PC-9 (cell line): ENCODE data around the gene SBF2. TPM values are rescaled to one million over a fixed set of nuclear protein-coding genes. Genes with fewer than 3 reads are reported as not detected.

Experiments
- BruUV-seq: library from RNA; stranded (reverse); fragments of 400-500 nt; replicated peaks from 2 replicates; lab custom pipeline; 2021; lab: Mats Ljungman, UMichigan
- CTCF ChIA-PET: fragments of 300-600 bp; sonication (Branson Sonifier 250); formaldehyde crosslinking; loops from one replicate; lab custom pipeline; 2022; ENCODE audit warnings: antibody characterized with exemption; lab: Charles Lee
- POLR2A ChIA-PET: fragments of 300-600 bp; sonication (Branson Sonifier 250); formaldehyde crosslinking; loops from one replicate; lab custom pipeline; 2022; ENCODE audit warnings: antibody characterized with exemption; ENCODE audit not compliant: unreplicated experiment; lab: Charles Lee
- DNase-seq, 2 experiments: peaks; one replicate each; pipeline versions ENCODE4 v3.0.0 to v3.0.0-alpha.2; 2015 to 2022; ENCODE audit warnings: mixed read lengths in 1 of 2
- H2AFZ ChIP-seq: fragments of 200-600 bp; sonication (generic); 2 replicates; pipeline ENCODE4 v1.8.1; 2017; ENCODE audit warnings: antibody characterized with exemption
- H3F3A ChIP-seq: fragments of 200-600 bp; sonication (generic); 2 replicates; pipeline ENCODE4 v1.8.1; 2017; ENCODE audit warnings: antibody characterized with exemption, mild to moderate bottlenecking, low read depth; ENCODE audit not compliant: insufficient read depth
- H3K27ac ChIP-seq: fragments of 200-600 bp; sonication (generic); 2 replicates; pipeline ENCODE4 v1.6.1; 2016; ENCODE audit warnings: mixed run types
- H3K27me3 ChIP-seq: fragments of 200-600 bp; sonication (generic); 2 replicates; pipeline ENCODE4 v1.6.1; 2016; ENCODE audit warnings: low read depth, mixed run types; ENCODE audit not compliant: insufficient read depth
- H3K36me3 ChIP-seq: fragments of 200-600 bp; sonication (generic); 2 replicates; pipeline ENCODE4 v1.6.1; 2016; ENCODE audit warnings: low read depth, mixed run types
- H3K4me1 ChIP-seq: fragments of 200-600 bp; sonication (generic); replicated peaks from 2 replicates; pipeline ENCODE4 v1.6.1; 2016; ENCODE audit warnings: mixed run types; ENCODE audit not compliant: insufficient read depth
- H3K4me2 ChIP-seq: fragments of 200-600 bp; sonication (generic); 2 replicates; pipeline ENCODE4 v1.6.1; 2017; ENCODE audit warnings: mixed run types
- H3K4me3 ChIP-seq: fragments of 200-600 bp; sonication (generic); 2 replicates; pipeline ENCODE4 v1.6.1; 2016; ENCODE audit warnings: mixed run types
- H3K79me2 ChIP-seq: fragments of 200-600 bp; sonication (generic); 2 replicates; pipeline ENCODE4 v1.6.1; 2017; ENCODE audit warnings: low read depth, mixed run types
- H3K9me2 ChIP-seq: fragments of 200-600 bp; sonication (generic); 2 replicates; pipeline ENCODE4 v1.8.1; 2017; ENCODE audit warnings: mild to moderate bottlenecking; ENCODE audit not compliant: insufficient read depth
- H3K9me3 ChIP-seq: fragments of 200-600 bp; sonication (generic); 2 replicates; pipeline ENCODE4 v1.8.1; 2016; ENCODE audit warnings: low read depth; ENCODE audit not compliant: insufficient read depth
- H4K20me1 ChIP-seq: fragments of 200-600 bp; sonication (generic); 2 replicates; pipeline ENCODE4 v1.8.1; 2017; ENCODE audit not compliant: insufficient read depth
- CTCF ChIP-seq: fragments of 200-600 bp; sonication (generic); conservative IDR thresholded peaks from 2 replicates; pipeline ENCODE4 v1.6.1; 2017; ENCODE audit warnings: mixed run types, antibody characterized with exemption, mild to moderate bottlenecking, moderate library complexity
- EZH2 ChIP-seq: fragments of 200-600 bp; sonication (generic); IDR thresholded peaks from 2 replicates; pipeline ENCODE4 v1.8.0; 2017; ENCODE audit warnings: antibody characterized with exemption, low read depth
- intact Hi-C: fragments of 100-400 bp; cut with micrococcal nuclease; formaldehyde crosslinking; loops from one replicate; pipeline ENCODE4 v1.10.0; 2022; ENCODE audit not compliant: unreplicated experiment
- total RNA-seq: library from RNA; stranded (reverse); gene quantifications from 2 replicates; pipeline ENCODE4 v1.2.3, GENCODE V29; 2021

The SBF2 gene
- total RNA-seq, 1 experiment from 2014 or later, result 18.6 TPM

GRCh38 chr11:9858218-9858617 is 435.8 kb downstream of the SBF2 start:
- no peak overlapping the region for H2AFZ ChIP-seq
- H3K79me2 ChIP-seq, result no peaks in the 10 kb centered on the region
- POLR2A ChIA-PET, result no interaction called here
- no peaks in the 10 kb centered on the region for H3K9me3 ChIP-seq
- no peak for DNase-seq
- BruUV-seq, result no TSS peak
- H3K36me3 ChIP-seq, result no peaks in the 10 kb centered on the region
- H3F3A ChIP-seq, result no peaks in the 10 kb centered on the region
- no peaks in the 10 kb centered on the region for H4K20me1 ChIP-seq
- H3K9me2 ChIP-seq, result no peaks in the 10 kb centered on the region
- CTCF ChIA-PET, result interaction anchor here (0.7 kb wide), 1 partner anchor 337 kb away, joined by 3 read pairs; no protein-coding TSS in a partner anchor
- H3K4me2 ChIP-seq, result no peak overlapping the region
- H3K27ac ChIP-seq, result no peak overlapping the region
- intact Hi-C loops, result no loop called here
- TF ChIP-seq CTCF, result no peak
- TF ChIP-seq EZH2, result no peak
- no peak overlapping the region for H3K4me3 ChIP-seq
- H3K27me3 ChIP-seq, result no peaks in the 10 kb centered on the region
- no peaks in the 10 kb centered on the region for H3K4me1 ChIP-seq

GRCh38 chr11:9855579-9856287 is 438.3 kb downstream of the SBF2 start:
- no peaks in the 10 kb centered on the region for H3K36me3 ChIP-seq
- no peak overlapping the region for H3K4me2 ChIP-seq
- no peaks in the 10 kb centered on the region for H3K27me3 ChIP-seq
- intact Hi-C loops, result no loop called here
- POLR2A ChIA-PET, result no interaction called here
- no peaks in the 10 kb centered on the region for H3K9me2 ChIP-seq
- no peaks in the 10 kb centered on the region for H3F3A ChIP-seq
- H3K27ac ChIP-seq, result no peak overlapping the region
- no peak overlapping the region for H2AFZ ChIP-seq
- H3K9me3 ChIP-seq, result no peaks in the 10 kb centered on the region
- CTCF ChIA-PET, result no interaction called here
- H3K4me1 ChIP-seq, result no peaks in the 10 kb centered on the region
- TF ChIP-seq EZH2 (no peak), CTCF (no peak)
- no TSS peak for BruUV-seq
- no peak overlapping the region for H3K4me3 ChIP-seq
- H4K20me1 ChIP-seq, result no peaks in the 10 kb centered on the region
- no peak for DNase-seq
- H3K79me2 ChIP-seq, result no peaks in the 10 kb centered on the region

- Histone ChIP-seq H3K36me3 (no peaks in the 10 kb centered on the region), H3K4me3 (no peak overlapping the region), H3K9me3 (no peaks in the 10 kb centered on the region), H3F3A (no peaks in the 10 kb centered on the region), H3K4me2 (no peak overlapping the region), H3K9me2 (no peaks in the 10 kb centered on the region), H2AFZ (no peak overlapping the region), H3K27me3 (no peaks in the 10 kb centered on the region), H4K20me1 (no peaks in the 10 kb centered on the region), H3K27ac (no peak overlapping the region), H3K79me2 (no peaks in the 10 kb centered on the region), H3K4me1 (no peaks in the 10 kb centered on the region)
- intact Hi-C loops, result no loop called here
- ChIA-PET POLR2A (no interaction called here), CTCF (no interaction called here)
- no peak for TF ChIP-seq CTCF
- TF ChIP-seq EZH2, result no peak
- DNase-seq, result no peak
- no TSS peak for BruUV-seq
These were observed 440.0 kb downstream of the SBF2 start for GRCh38 chr11:9853929-9854552.
